ENCODE data around the gene LEF1.

DNA sequence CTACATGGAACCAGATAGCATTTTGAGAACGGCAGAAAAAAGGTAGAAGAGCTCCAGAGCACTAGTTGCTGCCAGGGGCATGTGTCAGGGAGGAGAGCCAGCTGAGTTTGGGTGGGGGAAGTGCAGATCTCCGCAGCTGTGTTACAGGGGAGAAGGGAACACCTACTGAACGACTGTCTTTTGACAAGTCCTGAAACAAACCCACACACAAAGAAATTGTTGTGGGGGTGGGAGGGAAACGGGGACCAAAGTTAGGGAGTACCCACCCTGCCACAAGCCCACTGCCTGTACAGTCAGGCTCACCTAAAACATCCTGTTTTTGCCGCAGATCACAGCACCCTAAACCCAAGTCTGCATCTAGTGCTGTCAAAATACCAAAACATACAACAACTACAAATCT lies 55.5 kb downstream of the LEF1 start:
- TF ChIP-seq, protein P1, sequence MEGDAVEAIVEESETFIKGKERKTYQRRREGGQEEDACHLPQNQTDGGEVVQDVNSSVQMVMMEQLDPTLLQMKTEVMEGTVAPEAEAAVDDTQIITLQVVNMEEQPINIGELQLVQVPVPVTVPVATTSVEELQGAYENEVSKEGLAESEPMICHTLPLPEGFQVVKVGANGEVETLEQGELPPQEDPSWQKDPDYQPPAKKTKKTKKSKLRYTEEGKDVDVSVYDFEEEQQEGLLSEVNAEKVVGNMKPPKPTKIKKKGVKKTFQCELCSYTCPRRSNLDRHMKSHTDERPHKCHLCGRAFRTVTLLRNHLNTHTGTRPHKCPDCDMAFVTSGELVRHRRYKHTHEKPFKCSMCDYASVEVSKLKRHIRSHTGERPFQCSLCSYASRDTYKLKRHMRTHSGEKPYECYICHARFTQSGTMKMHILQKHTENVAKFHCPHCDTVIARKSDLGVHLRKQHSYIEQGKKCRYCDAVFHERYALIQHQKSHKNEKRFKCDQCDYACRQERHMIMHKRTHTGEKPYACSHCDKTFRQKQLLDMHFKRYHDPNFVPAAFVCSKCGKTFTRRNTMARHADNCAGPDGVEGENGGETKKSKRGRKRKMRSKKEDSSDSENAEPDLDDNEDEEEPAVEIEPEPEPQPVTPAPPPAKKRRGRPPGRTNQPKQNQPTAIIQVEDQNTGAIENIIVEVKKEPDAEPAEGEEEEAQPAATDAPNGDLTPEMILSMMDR (conservative IDR thresholded peaks at IDR 0.05 in 1 of 2, IDR thresholded peaks at IDR 0.05 in 1 of 2; ENCODE audit: extremely low read depth in 1 of 2, insufficient read depth in 1 of 2, low read depth in 1 of 2, low read length in 2 of 2), result no peak
- TF ChIP-seq EZH2 (IDR thresholded peaks at IDR 0.05; ENCODE audit: borderline replicate concordance, low read length), result no peak

Data from mammary epithelial cell (primary cell).